ENCODE results near the gene GPC6. TPM values are rescaled to one million over a fixed set of nuclear protein-coding genes. Genes with fewer than 3 reads are reported as not detected.
A peak's percentile ranks its signal among the peaks of the same experiment; 100 is the strongest.

The GPC6 gene
- polyA plus RNA-seq (2011; rRNA removed) (14.4 and 14.5 TPM in 2 replicates), polyA plus RNA-seq (2017; fragmentation: RNase III; extraction: RNeasy Plus Mini Kit Qiagen cat#74134 plus additional on column Dnase treatment) (6.6 to 9.0 TPM (median 8.0 TPM) in 3 replicates), polyA minus RNA-seq (2011; rRNA and poly(A)+ RNA removed) (38.8 and 40.3 TPM in 2 replicates)
- polyA plus RNA-seq (2012; cell fraction: cytosol; rRNA removed) = 1.8 and 2.3 TPM in 2 replicates
- polyA plus RNA-seq (2012; cell fraction: nucleus; rRNA removed) = 2.0 and 2.3 TPM in 2 replicates

DNA sequence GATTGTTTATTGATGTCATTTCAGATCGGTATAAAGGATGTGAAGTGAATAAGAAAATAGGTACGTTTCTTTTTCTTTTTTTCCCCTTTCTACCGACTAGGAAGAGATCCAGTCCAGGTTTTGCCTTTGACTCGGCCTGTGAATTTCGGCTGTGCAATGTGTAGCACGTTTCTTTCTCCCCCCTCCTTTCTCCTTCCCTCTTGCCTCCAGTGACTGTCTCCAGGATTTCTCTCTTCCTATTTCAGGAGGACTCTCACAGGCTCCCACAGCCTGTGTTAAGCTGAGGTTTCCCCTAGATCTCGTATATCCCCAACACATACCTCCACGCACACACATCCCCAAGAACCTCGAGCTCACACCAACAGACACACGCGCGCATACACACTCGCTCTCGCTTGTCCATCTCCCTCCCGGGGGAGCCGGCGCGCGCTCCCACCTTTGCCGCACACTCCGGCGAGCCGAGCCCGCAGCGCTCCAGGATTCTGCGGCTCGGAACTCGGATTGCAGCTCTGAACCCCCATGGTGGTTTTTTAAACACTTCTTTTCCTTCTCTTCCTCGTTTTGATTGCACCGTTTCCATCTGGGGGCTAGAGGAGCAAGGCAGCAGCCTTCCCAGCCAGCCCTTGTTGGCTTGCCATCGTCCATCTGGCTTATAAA, at the start of gene GPC6:
Gene GPC6 (plus strand): TSS at position 185 of the 657 bp plus-strand sequence.
- peak; percentile 65 to 70 for ATAC-seq
- FAIRE-seq = no peak
- DNase-seq (ENCODE audit: low read depth in 1 of 2, low spot score in 1 of 2) = peak in 1 of 2 experiments; percentile 82
- Histone ChIP-seq H3K4me3 (peak within 1 kb of the TSS; percentile 63), H3K4me2 (peak within 1 kb of the TSS; percentile 76), H3K4me1 (peaks cover 14% of the 10 kb centered on the region; the same call in 2 of the 3 replicates), H3K9me3 (no peaks in the 10 kb centered on the region), H3K27ac (peak within 1 kb of the TSS; percentile 85 to 92)
- WGBS (ENCODE audit: missing lambda C conversion rate) = 2% methylated on average over 28 of the region's 31 CpGs
- POLR2A ChIA-PET = no interaction called here
- peak; percentile 39; the same call in 1 of the 2 replicates for TF ChIP-seq MYC (IDR thresholded peaks at IDR 0.05; ENCODE audit: borderline replicate concordance, low read length)
- TF ChIP-seq E2F6 (IDR thresholded peaks at IDR 0.05; ENCODE audit: borderline replicate concordance, low read depth) = peak; percentile 50; the same call in 1 of the 2 replicates
- TF ChIP-seq JUN (IDR thresholded peaks at IDR 0.05) = 0 out of 5 replicates have a peak, but pooled peaks have one; percentile 27 to 31
- TF ChIP-seq NR3C1 (IDR thresholded peaks at IDR 0.05) = no peak
- TF ChIP-seq, protein P1, sequence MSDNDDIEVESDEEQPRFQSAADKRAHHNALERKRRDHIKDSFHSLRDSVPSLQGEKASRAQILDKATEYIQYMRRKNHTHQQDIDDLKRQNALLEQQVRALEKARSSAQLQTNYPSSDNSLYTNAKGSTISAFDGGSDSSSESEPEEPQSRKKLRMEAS (IDR thresholded peaks at IDR 0.05) = 0 out of 2 replicates have a peak, but pooled peaks have one; percentile 28
- CTCF ChIA-PET = interaction anchor here (2.3 kb wide), 1 partner anchor 17 kb away, joined by 6 read pairs; no protein-coding TSS in a partner anchor

- H3K4me3 ChIP-seq = no peak overlapping the region
- ChIA-PET POLR2A (no interaction called here), CTCF (no interaction called here)
- no peak for FAIRE-seq
- no peak overlapping the region for H3K27ac ChIP-seq
- H3K4me1 ChIP-seq = no peaks in the 10 kb centered on the region
- no peak for TF ChIP-seq EHF (CRISPR knock-in tag; IDR thresholded peaks at IDR 0.05)
- no peak for TF ChIP-seq ESRRA (IDR thresholded peaks at IDR 0.05; ENCODE audit: borderline replicate concordance, low read length)
- no peak for TF ChIP-seq EP300 (IDR thresholded peaks at IDR 0.05)
- no peak for TF ChIP-seq RCOR1 (IDR thresholded peaks at IDR 0.05; ENCODE audit: low read depth, low read length)
- TF ChIP-seq GATA3 (IDR thresholded peaks at IDR 0.05; ENCODE audit: borderline replicate concordance) = no peak
- no peak for TF ChIP-seq POLR2AphosphoS2 (conservative IDR thresholded peaks at IDR 0.05; ENCODE audit: low read length)
- TF ChIP-seq, protein P2, sequence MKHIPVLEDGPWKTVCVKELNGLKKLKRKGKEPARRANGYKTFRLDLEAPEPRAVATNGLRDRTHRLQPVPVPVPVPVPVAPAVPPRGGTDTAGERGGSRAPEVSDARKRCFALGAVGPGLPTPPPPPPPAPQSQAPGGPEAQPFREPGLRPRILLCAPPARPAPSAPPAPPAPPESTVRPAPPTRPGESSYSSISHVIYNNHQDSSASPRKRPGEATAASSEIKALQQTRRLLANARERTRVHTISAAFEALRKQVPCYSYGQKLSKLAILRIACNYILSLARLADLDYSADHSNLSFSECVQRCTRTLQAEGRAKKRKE (CRISPR knock-in tag; IDR thresholded peaks at IDR 0.05; ENCODE audit: low read depth) = no peak
- no peak for TF ChIP-seq USF2 (IDR thresholded peaks at IDR 0.05)
- no peak for ATAC-seq
- H3K9me3 ChIP-seq = no peaks in the 10 kb centered on the region
- no peak overlapping the region for H3K4me2 ChIP-seq
- DNase-seq (ENCODE audit: low read depth in 1 of 2, low spot score in 1 of 2) = no peak
- WGBS (ENCODE audit: missing lambda C conversion rate) = 2% methylated on average over 2 of the region's 2 CpGs
Observed at GRCh38 chr13:93180356-93180969, 46.1 kb upstream of the GPC6 start.

DNA sequence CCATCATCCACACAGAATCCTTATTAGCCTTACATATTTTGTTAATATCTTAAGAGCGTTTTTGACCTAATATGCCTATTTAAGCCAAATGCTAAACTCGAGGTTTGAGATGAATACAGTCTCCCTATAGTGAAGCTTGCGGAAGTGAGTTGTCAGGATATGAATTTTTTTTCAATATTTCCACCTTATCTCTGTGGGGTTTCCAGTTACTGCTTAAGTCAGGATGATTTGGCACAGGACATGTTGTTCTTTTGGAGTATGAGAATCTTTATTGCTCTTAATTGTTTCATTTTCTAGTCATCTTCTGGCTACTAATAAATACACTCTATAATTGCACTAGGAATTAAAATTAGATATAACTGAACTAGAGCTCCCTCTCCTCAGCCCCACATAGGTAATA, 44.2 kb upstream of the GPC6 start:
- 19% methylated on average over 3 of the region's 3 CpGs for WGBS (ENCODE audit: missing lambda C conversion rate)
- TF ChIP-seq FOSB (CRISPR knock-in tag; IDR thresholded peaks at IDR 0.05) (no peak), SMC3 (IDR thresholded peaks at IDR 0.05) (no peak), ZFP36 (IDR thresholded peaks at IDR 0.05; ENCODE audit: borderline replicate concordance, partially characterized antibody) (no peak), POLR2AphosphoS2 (conservative IDR thresholded peaks at IDR 0.05; ENCODE audit: low read length) (no peak), BHLHE40 (IDR thresholded peaks at IDR 0.05; ENCODE audit: low read depth, low read length) (no peak), RNF2 (IDR thresholded peaks at IDR 0.05; ENCODE audit: borderline replicate concordance, low read depth) (no peak), JUNB (IDR thresholded peaks at IDR 0.05) (no peak), ELK1 (IDR thresholded peaks at IDR 0.05; ENCODE audit: low read depth, low read length) (no peak), HOXB13 (CRISPR knock-in tag; IDR thresholded peaks at IDR 0.05; ENCODE audit: low read depth) (no peak), CEBPB (IDR thresholded peaks at IDR 0.05) (no peak), TP53 (CRISPR knock-in tag; IDR thresholded peaks at IDR 0.05) (no peak)
- TF ChIP-seq, protein P2 (CRISPR knock-in tag; IDR thresholded peaks at IDR 0.05; ENCODE audit: low read depth) = no peak
- TF ChIP-seq, protein P3, sequence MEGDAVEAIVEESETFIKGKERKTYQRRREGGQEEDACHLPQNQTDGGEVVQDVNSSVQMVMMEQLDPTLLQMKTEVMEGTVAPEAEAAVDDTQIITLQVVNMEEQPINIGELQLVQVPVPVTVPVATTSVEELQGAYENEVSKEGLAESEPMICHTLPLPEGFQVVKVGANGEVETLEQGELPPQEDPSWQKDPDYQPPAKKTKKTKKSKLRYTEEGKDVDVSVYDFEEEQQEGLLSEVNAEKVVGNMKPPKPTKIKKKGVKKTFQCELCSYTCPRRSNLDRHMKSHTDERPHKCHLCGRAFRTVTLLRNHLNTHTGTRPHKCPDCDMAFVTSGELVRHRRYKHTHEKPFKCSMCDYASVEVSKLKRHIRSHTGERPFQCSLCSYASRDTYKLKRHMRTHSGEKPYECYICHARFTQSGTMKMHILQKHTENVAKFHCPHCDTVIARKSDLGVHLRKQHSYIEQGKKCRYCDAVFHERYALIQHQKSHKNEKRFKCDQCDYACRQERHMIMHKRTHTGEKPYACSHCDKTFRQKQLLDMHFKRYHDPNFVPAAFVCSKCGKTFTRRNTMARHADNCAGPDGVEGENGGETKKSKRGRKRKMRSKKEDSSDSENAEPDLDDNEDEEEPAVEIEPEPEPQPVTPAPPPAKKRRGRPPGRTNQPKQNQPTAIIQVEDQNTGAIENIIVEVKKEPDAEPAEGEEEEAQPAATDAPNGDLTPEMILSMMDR (IDR thresholded peaks at IDR 0.05) = no peak
- ATAC-seq (no peak), DNase-seq (ENCODE audit: low read depth in 1 of 2, low spot score in 1 of 2) (no peak), FAIRE-seq (no peak)
- Histone ChIP-seq H3K4me1 (no peaks in the 10 kb centered on the region), H3K4me3 (no peak overlapping the region), H3K4me2 (no peak overlapping the region), H3K27ac (no peak overlapping the region), H3K9me3 (no peaks in the 10 kb centered on the region)
- ChIA-PET CTCF (interaction anchor here (0.6 kb wide), 1 partner anchor 953 kb away, joined by 3 read pairs; no protein-coding TSS in a partner anchor), POLR2A (no interaction called here)

Measured in A549 (cell line).